Endometrial microvascular endothelial cells (primary cell): ENCODE measurements around the gene TP73. TPM values are rescaled to one million over a fixed set of nuclear protein-coding genes. Genes with fewer than 3 reads are reported as not detected.
"Not testable (repeated sequence)": the region's sequence is repeated elsewhere in the genome, so short reads cannot be mapped to it uniquely, and the experiment has no call there.

Experiments used
- in situ Hi-C: cut with HindIII; loops from 2 replicates; pipeline ENCODE4 v1.10.0; 2017; ENCODE audit warnings: low sequenced_read_pairs, low pct_unique_long_range_greater_than_20kb; ENCODE audit errors: inconsistent ontology term
- total RNA-seq: library from RNA; depleted of rRNA; stranded (reverse); fragments of >200 nt; gene quantifications from one replicate; pipeline ENCODE4 v1.2.3, GENCODE V29; 2015; ENCODE audit errors: inconsistent ontology term

TP73 gene
- total RNA-seq, 1 donor from 2014 or later: not detected

DNA sequence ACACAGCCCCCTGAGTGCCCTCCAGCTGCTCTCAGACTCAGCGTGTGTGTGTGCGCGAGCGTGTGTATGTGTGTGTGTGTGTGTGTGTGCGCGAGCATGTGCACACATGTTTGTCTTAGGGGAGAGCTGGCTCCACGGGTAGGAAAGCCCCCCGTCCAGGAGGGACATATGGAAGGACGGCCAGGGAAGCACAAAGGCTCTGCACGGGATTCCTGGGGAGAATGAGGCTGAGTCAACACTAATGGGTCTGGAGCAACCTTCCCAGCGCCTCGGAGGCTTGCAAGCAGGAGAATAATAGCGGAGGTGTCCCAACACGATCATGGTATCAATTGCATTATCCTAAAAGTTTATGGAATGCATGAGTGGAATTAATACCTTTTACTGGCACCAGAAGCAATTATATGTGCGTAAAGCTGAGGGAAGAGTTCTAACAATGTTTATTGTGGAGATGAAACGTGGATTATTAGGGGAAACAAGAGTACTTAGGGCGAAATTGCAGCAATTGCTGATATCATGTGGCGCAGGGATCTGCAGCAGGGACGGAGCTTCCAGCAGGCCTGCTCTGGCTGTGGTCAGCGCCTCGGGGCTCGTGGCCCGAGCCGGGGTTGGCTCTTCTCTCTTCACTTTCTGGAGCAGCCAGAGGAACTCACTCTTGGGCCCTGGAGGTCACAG, 59.6 kb downstream of the TP73 start:
- in situ Hi-C loops: no loop called here

DNA sequence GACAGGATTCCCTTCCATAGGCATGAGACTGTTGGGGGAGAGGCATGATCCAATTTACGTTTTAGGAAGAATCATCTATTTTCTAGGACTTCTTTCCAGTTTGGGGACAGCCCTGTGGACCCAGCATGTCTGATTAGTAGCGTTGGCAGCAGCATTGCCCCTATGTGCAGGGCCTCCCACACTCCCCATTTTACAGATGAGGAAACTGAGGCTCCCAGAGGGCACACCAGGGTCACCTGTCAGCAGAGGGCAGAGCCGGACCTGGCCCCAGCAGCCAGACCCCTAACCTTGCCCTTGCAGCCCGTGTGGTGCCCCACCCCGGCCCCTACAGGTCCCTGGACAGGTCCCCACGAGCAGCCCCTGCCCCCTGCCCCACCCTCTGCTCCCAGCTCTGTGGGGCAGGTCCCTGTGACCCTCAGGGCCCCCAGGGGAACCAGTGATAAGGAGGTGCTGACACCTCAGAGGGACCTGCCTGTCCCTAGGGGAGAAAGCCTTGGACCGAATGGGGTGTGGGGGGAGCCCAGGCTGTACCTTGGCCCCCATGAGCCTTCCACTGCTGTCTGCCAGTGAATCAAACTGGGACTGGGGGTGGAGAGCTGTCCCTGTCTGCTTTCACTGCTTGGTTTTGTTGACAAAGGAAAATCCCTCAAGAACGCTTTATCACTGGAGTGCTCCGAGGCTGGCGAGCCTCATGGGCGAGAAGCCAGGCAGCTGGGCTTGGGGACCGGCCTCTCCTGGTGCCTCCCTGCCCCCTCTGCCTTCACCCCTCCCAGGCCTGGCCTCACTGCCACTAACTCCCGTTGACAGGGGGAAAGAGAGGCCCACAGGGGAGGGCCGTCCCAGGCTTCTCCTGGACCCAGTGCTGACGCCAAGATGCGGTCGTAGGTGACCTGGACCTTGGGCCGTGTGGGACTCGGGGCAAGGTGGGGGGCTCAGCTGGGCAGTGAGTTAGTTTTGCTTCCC, 60.5 kb downstream of the TP73 start:
- in situ Hi-C loops: no loop called here

DNA sequence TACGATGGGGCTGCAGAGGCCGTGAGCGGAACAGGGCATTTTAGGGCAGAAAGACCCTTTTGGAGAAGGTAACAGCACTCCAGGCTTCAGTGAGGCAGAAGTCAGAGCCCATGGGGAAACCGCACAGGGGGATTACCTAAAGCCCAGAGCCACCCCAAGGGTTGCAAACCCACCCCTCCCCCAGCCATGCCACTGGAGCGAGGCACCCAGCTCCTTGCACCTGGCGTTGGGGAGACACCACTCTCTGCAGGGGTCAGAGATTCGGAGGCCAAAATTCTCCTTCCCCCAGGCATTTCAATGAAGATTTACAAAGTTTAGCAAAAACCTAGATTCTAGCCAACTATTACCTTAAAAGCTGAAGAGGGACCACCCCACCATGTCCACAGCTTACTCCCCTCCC, 61.5 kb downstream of the TP73 start:
- in situ Hi-C loops: no loop called here

- in situ Hi-C loops: no loop called here
Observed at GRCh38 chr1:3714284-3714741, 62.0 kb downstream of the TP73 start.

DNA sequence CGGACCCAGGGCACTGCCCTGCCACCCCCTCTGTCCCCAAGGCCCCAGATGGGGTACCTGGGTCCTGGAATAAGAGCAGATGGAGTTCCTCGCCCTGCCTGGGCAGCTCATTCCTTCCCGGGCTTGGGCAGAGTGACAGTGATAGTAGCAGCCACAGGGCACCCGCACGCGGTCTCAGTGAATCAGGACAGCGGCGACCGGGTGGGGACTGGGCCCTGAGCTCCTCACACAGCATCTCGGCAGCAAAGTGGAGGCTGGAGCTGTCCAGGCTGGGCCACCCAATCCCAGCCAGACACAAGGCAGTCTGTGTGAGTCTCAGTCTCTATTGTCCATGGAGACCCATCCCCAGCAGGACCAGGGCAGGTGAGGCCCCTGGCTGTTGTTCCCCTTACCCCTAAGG, 62.5 kb downstream of the TP73 start:
- in situ Hi-C loops: no loop called here

- in situ Hi-C loops: no loop called here
Observed at GRCh38 chr1:3716351-3716750, 64.0 kb downstream of the TP73 start.

DNA sequence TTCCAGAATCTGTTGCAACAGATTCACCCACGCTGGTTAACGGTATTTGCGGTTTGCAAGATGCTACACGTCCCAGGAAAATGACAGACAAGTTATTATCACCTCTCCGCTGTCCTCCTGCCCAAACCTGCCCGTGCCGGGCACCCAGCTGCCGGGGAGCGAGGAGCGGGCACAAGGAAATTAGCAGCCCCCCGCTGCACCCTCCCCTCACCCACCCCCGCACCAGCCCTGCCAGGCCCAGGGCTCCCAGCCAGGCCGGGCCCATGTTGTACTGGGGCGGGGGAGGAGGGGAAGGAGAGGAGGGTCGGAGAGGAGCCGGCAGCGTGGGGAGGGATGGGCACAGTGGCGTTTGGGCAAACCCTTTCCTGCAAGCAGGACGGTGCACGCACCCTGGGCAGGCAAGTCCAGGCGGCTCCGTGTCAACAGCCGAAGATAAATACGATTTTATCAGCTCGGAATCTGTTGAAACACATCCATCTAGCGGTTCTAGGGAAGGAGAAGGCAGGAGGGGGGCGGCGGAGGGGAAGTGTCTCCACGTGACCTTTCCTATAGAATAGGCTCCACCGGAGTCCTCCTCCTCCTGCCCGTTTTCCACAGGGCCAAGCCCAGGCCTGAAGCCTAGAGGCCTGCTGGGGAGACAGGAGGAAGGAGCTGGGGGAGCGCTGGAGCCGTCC, 64.9 kb downstream of the TP73 start:
- in situ Hi-C loops: no loop called here

DNA sequence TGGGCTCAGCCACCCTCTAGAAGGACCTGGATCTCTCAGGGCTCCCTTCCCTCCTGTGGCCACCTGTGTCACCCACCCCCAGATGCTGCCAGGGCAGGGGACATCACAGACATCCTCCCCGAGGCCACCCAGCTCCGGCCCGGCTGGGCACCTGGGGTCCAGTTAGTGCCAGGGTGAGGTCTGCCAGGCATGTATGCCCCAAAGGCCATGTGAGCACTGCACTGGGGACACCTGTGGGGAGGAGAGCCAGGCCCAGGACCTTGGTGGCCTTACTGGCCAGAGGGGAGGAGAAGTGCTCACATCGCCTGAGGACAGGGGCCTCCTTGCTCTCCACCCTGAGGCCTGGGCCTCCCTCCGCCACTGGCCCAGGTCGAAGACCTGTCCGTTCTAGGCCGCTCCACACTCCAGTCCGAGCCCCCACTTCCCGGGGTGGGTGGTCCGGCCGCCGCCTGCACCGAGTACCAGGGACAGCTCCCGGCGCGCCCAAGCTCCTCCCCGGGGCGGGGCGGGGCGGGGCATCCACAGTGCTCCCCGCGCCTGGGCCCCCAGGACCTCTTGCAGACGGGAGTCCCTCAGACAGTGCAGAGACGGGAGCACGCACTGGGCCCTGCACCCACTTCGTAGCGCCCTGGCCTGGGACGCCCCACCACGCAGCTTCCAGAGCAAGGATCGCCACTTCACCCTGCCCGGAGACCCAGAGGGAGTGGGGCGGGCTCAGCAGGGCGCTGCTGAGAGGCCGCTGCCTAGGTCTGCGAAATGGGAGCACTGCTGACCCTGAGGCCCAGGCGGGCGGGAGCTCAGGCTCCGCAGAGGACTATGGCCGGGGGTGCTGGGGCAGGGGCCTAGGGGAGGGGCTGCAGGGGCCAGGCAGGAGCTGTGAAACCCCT, 65.6 kb downstream of the TP73 start:
- in situ Hi-C loops: no loop called here

- in situ Hi-C loops: no loop called here
Observed at GRCh38 chr1:3718764-3719163, 66.4 kb downstream of the TP73 start.

DNA sequence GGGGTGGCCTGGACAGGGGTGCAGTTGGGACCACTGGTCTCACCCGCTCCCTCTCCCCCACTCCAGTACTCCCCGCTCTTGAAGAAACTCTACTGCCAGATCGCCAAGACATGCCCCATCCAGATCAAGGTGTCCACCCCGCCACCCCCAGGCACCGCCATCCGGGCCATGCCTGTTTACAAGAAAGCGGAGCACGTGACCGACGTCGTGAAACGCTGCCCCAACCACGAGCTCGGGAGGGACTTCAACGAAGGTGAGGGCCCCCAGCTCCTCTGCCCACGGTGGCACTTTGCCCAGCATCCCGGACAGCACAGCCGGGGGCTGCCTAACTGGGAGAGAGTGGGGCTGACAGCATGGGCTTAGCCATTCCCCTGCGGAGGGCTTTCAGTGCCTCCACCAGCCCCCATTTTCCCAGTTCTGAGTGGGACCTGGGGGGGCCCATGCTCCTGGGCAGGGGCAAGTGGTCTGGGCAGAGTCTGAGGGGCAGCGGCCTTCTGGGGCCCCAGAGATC, 69.7 kb downstream of the TP73 start:
- in situ Hi-C loops: no loop called here

DNA sequence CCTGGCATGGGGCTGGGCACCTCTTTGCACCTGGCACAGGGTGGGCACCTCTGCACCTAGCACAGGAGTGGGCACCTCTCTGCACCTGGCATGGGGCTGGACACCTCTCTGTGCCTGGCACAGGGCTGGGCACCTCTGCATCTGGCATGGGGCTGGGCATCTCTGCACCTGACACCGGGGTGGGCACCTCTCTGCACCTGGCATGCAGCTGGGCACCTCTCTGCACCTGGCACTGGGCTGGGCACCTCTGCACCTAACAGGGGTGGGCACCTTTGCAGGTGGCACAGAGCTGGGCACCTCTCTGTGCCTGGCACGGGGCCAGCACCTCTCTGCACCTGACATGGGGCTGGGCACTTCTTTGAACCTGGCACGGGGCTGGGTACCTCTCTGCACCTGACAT, 70.5 kb downstream of the TP73 start:
- in situ Hi-C loops: no loop called here

- in situ Hi-C loops: not testable (repeated sequence)
Observed at GRCh38 chr1:3724416-3725030, 72.2 kb downstream of the TP73 start.

DNA sequence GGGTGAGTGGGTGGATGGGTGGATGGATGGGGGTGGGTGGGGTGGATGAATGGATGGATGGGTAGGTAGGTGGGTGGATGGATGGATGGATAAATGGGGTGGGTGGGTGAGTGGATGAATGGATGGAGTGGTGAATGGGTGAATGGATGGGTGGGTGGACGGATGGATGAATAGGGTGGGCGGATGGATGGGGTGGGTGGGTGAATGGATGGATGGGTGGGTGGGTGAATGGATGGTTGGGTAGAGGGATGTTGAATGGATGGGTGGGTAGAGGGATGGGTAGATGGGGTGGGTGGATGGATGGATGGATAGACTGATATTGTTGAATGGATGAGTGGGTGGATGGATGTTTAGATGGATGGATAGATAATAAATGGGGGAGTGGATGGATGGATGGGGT, 73.0 kb downstream of the TP73 start:
- in situ Hi-C loops: no loop called here

DNA sequence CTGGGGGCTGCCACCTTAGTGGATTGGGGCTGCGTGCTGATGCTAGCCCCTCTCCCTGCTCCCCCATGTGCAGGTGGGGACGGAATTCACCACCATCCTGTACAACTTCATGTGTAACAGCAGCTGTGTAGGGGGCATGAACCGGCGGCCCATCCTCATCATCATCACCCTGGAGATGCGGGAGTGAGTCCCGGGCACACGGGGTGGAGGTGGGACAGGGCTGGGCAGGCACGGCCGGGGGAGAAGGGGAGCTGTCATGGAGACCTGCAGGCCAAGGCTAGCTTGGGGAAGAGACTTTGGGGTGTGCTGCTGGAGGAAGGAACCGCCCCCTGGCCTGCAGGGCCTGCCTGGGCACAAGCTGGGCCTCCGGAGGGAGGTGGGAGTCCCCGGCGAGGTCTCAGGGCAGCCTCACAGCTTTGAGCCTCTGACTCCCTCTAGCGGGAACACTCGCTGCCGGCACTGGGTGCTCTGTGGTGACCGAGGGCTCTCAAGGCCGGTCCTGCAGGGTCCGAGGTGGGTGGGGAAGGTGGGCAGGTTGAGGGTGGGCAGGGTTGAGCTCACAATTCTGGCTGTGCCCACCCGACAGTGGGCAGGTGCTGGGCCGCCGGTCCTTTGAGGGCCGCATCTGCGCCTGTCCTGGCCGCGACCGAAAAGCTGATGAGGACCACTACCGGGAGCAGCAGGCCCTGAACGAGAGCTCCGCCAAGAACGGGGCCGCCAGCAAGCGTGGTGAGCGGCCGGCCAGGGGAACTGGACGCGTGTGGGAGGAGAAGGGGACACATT, 74.9 kb downstream of the TP73 start:
- in situ Hi-C loops: no loop called here

DNA sequence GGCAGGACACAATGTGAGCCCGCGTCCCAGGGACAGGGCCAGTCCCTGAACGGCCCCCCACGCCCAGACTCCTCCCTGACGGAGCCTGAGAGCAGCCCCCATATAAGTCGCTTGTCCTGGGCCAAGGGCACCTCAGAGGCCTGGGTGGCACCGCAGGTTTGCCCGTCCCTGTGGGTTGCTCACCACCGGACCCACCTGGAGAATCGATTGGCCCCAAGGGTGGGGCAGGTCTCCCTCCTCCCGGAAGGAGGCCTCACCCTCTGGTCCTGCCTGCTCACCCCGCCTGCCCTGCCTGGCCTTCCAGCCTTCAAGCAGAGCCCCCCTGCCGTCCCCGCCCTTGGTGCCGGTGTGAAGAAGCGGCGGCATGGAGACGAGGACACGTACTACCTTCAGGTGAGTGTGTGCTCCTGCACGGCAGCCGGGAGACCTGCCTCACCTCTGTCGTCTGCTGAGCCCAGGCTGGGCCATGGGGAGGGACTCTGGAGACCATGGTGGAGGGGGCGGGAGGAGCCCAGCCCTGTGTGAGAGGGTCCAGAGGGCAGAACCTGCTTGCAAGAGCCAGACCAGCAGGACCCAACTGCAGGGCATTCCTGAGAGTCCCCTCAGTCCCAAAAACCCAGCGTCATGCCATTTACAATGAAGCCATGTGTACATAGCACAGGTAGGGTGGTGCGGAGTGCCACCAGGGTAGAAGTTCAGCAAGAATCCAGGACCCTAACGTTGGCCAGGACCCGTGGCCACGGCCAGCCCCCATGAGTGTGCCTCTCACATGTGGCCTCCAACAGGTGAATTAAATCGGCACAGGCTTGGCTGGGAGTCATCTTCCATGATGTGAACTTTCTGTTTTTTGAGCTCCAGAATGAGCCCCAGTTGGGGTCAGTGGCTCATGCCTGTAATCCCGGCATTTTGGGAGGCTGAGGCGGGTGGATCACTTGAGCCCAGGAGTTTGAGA, 75.8 kb downstream of the TP73 start:
- in situ Hi-C loops: no loop called here
